Activated T-cell treated with anti-CD3 and anti-CD28 coated beads, Interleukin-2, amount 50 U/mL, for 72 hours (primary cell): ENCODE data around the gene RIOX2. TPM values are rescaled to one million over a fixed set of nuclear protein-coding genes. Genes with fewer than 3 reads are reported as not detected.

Experiments used
- ATAC-seq, 2 donors: fragments of 150-1000 bp; cut with Tn5 transposase; replicated peaks in 1 of 2; 2 replicates each; pipeline ENCODE4 v1.10.0; 2021; ENCODE audit warnings: moderate library complexity in 2 of 2, mild to moderate bottlenecking in 1 of 2
- DNase-seq, 2 donors: peaks; one replicate each; pipeline ENCODE4 v3.0.0; 2021 to 2022; ENCODE audit warnings: mixed read lengths in 1 of 2
- H3K27ac Mint-ChIP-seq: one replicate; pipeline ENCODE4 v1.8.0; 2022; ENCODE audit warnings: mild to moderate bottlenecking, moderate library complexity, mixed read lengths
- H3K27me3 Mint-ChIP-seq: one replicate; pipeline ENCODE4 v1.8.0; 2022; ENCODE audit warnings: low read depth, mixed read lengths
- H3K36me3 Mint-ChIP-seq, 2 donors: one replicate each; pipeline ENCODE4 v1.8.0; 2022; ENCODE audit warnings: mixed read lengths in 2 of 2, mild to moderate bottlenecking in 1 of 2; ENCODE audit not compliant: insufficient read depth in 2 of 2
- H3K4me1 Mint-ChIP-seq: one replicate; pipeline ENCODE4 v1.8.0; 2022; ENCODE audit warnings: low read depth, mixed read lengths
- H3K4me3 Mint-ChIP-seq, 2 donors: one replicate each; pipeline ENCODE4 v1.8.0; 2022; ENCODE audit warnings: mild to moderate bottlenecking in 2 of 2, mixed read lengths in 2 of 2, moderate library complexity in 2 of 2
- H3K9me3 Mint-ChIP-seq, 2 donors: one replicate each; pipeline ENCODE4 v1.8.0; 2022; ENCODE audit warnings: mixed read lengths in 2 of 2
- total RNA-seq, 2 donors: library from RNA; stranded (reverse); gene quantifications; one replicate each; pipeline ENCODE4 v1.2.3, GENCODE V29; 2022

Gene RIOX2
- total RNA-seq, 2 donors from 2014 or later = 32.8 to 37.8 TPM

DNA sequence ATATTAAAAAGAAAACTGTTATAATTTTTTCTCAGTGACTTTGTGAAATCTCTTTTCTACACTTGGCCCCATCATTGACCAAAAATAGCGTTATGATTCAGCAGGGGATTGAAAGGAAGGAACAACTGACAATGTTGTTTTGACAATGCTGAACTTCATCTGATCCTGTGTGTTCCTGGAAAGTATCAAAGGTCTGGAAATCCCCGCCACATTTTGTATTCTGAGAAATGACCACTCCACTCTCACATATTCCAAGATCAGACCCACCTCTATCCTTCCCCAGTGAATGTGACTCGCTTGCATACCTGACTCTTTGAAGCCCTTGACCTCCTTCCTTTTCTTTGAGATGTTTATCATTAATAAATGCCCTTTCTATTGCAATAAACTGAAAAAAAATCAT lies 9.7 kb upstream of the RIOX2 start:
- DNase-seq (peak; percentile 31 to 46), ATAC-seq (peak; percentile 82 to 88)
- no peaks in the 10 kb centered on the region for H3K36me3 Mint-ChIP-seq
- H3K9me3 Mint-ChIP-seq = no peaks in the 10 kb centered on the region
- no peaks in the 10 kb centered on the region for H3K27me3 Mint-ChIP-seq
- H3K4me1 Mint-ChIP-seq = peaks cover 24% of the 10 kb centered on the region
- peak overlapping the region; percentile 51 to 64 for H3K4me3 Mint-ChIP-seq
- peak overlapping the region; percentile 93 for H3K27ac Mint-ChIP-seq

DNA sequence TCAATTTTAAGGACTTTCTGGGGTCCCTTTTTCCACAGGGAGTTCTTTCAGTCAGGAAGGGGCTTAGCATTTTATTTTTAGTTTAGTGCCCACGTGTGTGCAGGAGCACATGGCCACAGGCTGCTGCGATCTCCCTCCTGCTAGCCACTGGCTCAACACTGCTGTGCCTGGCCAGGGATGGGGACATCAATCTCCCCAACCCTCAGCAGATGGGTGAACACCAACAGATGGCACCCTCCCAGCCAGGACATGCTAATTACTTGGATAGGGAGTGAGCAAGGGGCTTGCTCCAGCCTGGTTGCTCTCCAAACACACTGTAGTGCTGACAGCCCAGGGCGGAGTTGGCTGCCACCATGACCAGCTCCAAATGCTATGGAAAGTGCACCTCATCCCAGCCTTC lies 7.4 kb upstream of the RIOX2 start:
- no peak for ATAC-seq

DNA sequence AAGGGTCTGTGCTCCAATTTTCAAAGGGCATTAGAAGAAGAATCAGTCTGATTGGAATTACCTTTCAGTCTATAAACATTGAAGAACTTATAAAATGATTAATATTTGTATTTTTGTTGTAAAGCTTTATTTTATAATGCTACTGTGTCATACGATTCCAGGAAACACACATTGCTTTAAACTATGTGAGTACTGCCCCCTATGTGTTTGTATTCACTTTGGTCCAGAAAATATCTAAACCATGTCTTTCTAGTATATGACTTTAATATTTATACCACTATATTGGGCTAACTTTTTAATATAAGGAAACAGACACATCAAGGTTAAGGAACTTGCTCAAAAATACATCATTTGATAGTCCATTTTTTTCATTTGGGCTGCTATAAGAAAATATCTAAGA lies 3.2 kb upstream of the RIOX2 start:
- ATAC-seq (no peak), DNase-seq (no peak)
- peaks cover 43% of the 10 kb centered on the region for H3K4me1 Mint-ChIP-seq
- H3K27me3 Mint-ChIP-seq = no peaks in the 10 kb centered on the region
- H3K27ac Mint-ChIP-seq = no peak overlapping the region
- H3K4me3 Mint-ChIP-seq = no peak overlapping the region
- H3K36me3 Mint-ChIP-seq = peaks cover 0 to 5% of the 10 kb centered on the region in 2 donors
- H3K9me3 Mint-ChIP-seq = no peaks in the 10 kb centered on the region

More for the DNA sequence above, 7.4 kb upstream of the RIOX2 start:
- no peak for DNase-seq
- Mint-ChIP-seq H3K9me3 (no peaks in the 10 kb centered on the region), H3K4me1 (peaks cover 32% of the 10 kb centered on the region), H3K27ac (no peak overlapping the region), H3K4me3 (no peak overlapping the region), H3K27me3 (no peaks in the 10 kb centered on the region), H3K36me3 (no peaks in the 10 kb centered on the region)

DNA sequence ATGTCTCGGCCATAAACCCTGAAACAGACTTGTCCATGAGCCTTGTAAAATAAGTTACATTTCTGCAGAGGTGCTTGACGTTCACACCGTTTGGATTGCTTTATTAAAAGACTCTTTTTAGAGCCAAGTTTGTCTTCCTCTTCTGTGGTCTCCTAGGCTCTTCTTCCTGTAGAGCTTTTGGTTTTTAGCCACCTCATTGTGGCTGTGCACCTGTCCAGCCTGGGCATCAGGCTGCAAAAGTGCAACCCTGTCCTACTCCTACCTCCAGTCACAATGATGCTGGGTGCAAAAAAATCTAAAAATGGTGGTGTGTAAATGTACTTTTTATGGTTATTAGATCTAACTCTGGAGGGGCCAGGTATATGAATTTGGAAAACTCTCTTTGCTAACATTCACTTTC lies 2.8 kb upstream of the RIOX2 start:
- Mint-ChIP-seq H3K4me3 (no peak overlapping the region), H3K4me1 (peaks cover 48% of the 10 kb centered on the region), H3K27me3 (no peaks in the 10 kb centered on the region), H3K9me3 (no peaks in the 10 kb centered on the region), H3K27ac (no peak overlapping the region), H3K36me3 (peaks cover 0 to 5% of the 10 kb centered on the region in 2 donors)
- ATAC-seq (no peak), DNase-seq (no peak)

DNA sequence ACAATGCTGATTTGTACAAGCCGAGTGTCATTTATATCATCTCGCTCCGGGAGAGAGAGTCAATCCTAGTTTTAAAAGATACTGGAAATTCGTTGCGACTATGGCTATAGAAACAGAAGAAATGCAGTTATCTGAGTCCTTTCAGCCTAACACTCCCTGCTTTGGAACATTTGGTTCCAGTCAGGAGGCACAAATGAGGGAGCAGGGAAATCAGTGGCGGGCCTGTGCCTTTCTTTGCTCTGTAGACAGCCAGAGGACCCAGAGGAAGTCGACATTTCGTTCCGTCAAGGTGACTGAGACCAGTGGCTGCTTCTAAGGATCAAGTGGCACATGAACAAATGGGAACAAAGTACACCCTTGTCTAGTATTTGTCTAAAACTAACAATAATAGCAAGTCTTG lies 745 bp upstream of the RIOX2 start:
- Mint-ChIP-seq H3K4me1 (peaks cover 68% of the 10 kb centered on the region), H3K36me3 (peaks cover 0 to 5% of the 10 kb centered on the region in 2 donors), H3K27ac (peak overlapping the region; percentile 22), H3K4me3 (peak overlapping the region; percentile 75 to 79), H3K27me3 (no peaks in the 10 kb centered on the region), H3K9me3 (no peaks in the 10 kb centered on the region)
- ATAC-seq = no peak
- DNase-seq = no peak

DNA sequence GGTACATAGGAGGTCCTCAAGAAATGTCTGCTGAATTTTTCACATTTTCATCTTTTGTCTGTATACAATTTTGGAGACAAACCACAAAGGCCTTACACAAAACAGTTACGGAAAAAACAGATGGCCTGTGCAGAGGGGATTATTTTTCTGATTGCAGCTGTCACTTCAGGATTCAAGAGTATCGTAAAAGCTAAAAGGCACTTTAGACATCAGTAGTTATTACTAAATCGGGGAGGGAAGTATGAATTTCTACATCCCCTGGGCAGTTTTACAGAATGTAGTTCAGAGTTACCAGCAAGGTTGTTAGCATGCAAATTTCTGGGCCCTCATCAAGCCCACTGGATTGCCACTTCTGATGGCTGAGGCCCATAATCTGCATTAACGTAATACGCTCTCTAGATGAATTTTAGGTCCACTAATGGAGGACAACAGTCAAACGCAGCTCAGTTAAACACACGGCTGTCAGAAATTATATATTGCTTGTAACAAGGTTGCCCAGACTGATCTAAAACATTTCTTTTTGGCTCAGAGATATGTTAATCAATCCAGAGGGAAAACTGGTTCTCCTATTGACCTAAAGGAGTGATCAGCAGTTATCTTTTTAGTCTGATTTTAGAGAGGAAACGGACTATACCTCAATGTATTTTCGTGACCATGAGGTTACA lies 1.1 kb downstream of the RIOX2 start:
- Mint-ChIP-seq H3K9me3 (no peaks in the 10 kb centered on the region), H3K4me1 (peaks cover 79% of the 10 kb centered on the region), H3K4me3 (peak overlapping the region; percentile 87 to 89), H3K36me3 (peaks cover 2 to 5% of the 10 kb centered on the region in 2 donors), H3K27ac (peak overlapping the region; percentile 90), H3K27me3 (no peaks in the 10 kb centered on the region)
- DNase-seq = no peak
- no peak for ATAC-seq

DNA sequence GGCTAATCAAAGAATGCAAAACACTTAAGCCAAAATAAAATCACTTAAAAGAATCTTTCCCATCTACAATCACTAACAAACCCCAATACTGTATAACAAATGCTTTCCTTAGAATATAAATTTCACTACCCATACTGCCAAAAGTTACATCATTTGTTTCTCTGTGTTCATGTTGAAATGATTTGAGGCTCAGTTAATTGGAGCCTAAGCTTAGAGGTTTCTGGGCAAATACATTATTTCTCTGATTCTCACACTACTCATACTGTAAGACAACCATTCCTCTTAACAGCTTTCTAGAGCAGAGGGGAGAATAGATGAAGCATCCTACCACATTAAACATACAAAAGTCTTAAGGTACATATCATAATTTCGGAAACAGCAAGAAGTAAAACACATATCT lies 2.1 kb downstream of the RIOX2 start:
- peak overlapping the region; percentile 90 for H3K27ac Mint-ChIP-seq
- ATAC-seq (no peak), DNase-seq (no peak)
- H3K4me1 Mint-ChIP-seq = peaks cover 81% of the 10 kb centered on the region
- H3K4me3 Mint-ChIP-seq = peak overlapping the region; percentile 87 to 89
- no peaks in the 10 kb centered on the region for H3K27me3 Mint-ChIP-seq
- H3K9me3 Mint-ChIP-seq = no peaks in the 10 kb centered on the region
- peaks cover 2 to 8% of the 10 kb centered on the region in 2 donors for H3K36me3 Mint-ChIP-seq

DNA sequence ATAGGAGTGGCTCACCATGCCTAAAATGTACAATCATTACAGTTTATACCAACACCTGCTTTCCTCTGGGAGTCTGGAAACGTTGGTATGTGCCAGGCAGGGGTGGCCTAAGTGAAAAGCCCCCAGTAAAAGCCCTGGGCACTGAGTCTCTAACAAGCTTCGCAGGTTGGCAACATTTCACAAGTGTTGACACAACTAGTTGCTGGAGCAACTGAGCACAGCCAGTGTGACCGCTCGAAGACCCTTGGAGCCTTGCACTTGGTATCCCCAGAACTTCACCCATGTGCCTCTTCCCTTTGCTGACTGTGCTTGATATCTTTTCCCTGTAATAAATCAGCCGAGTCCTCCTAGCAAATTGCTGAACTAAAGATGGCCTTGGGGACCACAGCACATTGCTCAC lies 2.7 kb downstream of the RIOX2 start:
- DNase-seq (no peak), ATAC-seq (no peak)
- no peaks in the 10 kb centered on the region for H3K9me3 Mint-ChIP-seq
- H3K4me3 Mint-ChIP-seq = peak overlapping the region; percentile 87 to 89
- H3K36me3 Mint-ChIP-seq = peaks cover 4 to 8% of the 10 kb centered on the region in 2 donors
- peaks cover 80% of the 10 kb centered on the region for H3K4me1 Mint-ChIP-seq
- no peaks in the 10 kb centered on the region for H3K27me3 Mint-ChIP-seq
- peak overlapping the region; percentile 90 for H3K27ac Mint-ChIP-seq

DNA sequence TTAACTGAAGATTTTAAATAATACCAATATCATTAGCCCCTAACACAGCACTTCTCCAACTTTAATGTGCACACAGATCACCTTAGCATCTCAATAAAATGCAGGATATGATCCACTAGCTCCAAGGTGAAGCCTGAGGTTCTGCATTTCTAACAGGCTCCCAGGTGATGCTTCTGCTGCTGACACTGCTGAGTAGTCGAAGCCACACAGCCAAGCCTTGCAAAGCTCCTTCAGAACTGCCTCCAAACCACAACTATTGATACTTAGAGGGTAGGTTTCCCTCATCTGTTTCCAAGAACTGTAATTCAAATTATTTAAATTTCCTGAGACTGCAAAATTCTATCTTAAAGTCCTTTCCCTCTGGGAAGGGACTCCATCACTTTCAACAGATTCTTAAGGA lies 3.9 kb downstream of the RIOX2 start:
- peaks cover 4 to 8% of the 10 kb centered on the region in 2 donors for H3K36me3 Mint-ChIP-seq
- peak overlapping the region; percentile 33 to 68 for H3K4me3 Mint-ChIP-seq
- peak overlapping the region; percentile 7 for H3K27ac Mint-ChIP-seq
- no peak for DNase-seq
- no peak for ATAC-seq
- H3K4me1 Mint-ChIP-seq = peaks cover 76% of the 10 kb centered on the region
- no peaks in the 10 kb centered on the region for H3K27me3 Mint-ChIP-seq
- H3K9me3 Mint-ChIP-seq = no peaks in the 10 kb centered on the region

DNA sequence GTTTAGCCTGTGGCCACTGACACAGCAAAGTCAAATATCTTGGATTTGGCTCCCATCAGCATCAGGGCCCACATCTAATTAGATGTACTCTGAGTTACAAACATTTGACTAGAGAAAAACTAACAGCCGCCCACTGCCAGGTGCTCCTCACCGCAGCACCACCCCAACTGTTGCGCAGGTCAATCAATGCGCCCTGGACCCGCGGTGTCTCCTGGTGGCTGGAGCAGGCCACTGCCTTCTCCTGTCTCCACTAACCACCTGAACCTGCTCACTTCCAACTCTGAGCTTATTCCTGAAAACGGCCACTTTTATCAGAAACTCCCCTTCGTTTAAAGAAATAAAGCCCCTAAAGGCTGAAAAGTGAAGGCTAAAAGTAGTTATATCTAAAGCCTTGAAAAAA lies 4.3 kb downstream of the RIOX2 start:
- Mint-ChIP-seq H3K4me3 (no peak overlapping the region), H3K9me3 (no peaks in the 10 kb centered on the region), H3K27ac (peak overlapping the region; percentile 7), H3K36me3 (peaks cover 4 to 8% of the 10 kb centered on the region in 2 donors), H3K27me3 (no peaks in the 10 kb centered on the region), H3K4me1 (peaks cover 72% of the 10 kb centered on the region)
- ATAC-seq = no peak
- DNase-seq = no peak

DNA sequence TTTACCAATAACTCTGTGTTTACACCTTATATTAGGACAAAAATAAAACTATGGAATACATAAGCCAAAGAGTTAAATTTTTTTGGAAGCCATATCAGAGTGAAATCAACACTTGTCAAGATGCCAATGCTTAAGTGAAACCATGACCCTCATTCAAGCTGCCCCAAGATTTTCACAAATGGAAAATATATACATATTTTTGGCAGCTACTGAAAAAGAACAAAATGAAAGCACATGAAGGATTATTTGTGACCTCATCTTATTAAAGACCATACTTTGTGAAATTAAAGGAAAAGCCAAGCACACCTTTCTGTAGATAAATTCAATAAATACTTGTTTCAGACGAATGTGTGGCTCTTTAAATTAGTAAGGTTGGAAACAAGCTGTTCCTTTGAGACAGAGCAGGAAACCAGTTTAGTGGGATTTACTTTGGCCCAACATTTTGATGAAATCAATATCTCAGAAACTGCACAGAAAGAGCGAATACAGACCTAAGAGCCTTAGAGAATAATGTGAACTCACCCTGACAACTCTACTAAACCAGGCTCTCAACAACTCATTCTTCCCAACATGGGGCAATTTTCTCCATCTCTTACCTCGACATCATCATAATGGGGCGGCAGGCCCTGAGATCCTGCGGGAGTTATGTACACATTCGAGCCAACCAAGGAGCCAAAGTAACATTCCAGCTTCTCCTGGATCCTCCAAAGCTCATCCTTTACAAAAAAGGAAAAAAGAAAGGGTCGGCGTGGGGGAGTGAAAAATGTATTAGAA lies 11.1 kb downstream of the RIOX2 start:
- Mint-ChIP-seq H3K4me3 (no peak overlapping the region), H3K4me1 (peaks cover 17% of the 10 kb centered on the region), H3K27me3 (no peaks in the 10 kb centered on the region), H3K9me3 (no peaks in the 10 kb centered on the region), H3K36me3 (peaks cover 4 to 19% of the 10 kb centered on the region in 2 donors), H3K27ac (no peak overlapping the region)
- ATAC-seq = no peak
- no peak for DNase-seq

DNA sequence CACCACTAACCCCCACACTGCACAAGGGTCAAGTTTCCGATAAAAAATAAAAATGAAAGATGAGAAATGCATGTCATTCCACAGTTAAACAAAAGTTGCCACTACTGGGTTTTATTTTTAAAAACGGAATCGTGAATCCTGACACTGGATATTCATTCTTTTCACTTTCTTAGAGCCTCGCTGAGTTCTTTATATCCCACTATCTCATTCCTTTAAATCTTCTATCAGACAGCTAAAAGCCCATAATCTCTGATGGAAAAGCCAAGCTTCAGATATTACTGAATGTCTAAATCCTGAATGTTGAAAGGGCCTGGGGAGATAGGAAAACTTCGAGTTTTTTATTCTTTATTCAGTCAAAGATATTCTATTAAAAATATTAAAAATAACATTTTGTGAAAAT lies 11.7 kb downstream of the RIOX2 start:
- no peaks in the 10 kb centered on the region for H3K9me3 Mint-ChIP-seq
- no peak for ATAC-seq
- no peaks in the 10 kb centered on the region for H3K27me3 Mint-ChIP-seq
- DNase-seq = no peak
- no peak overlapping the region for H3K4me3 Mint-ChIP-seq
- peaks cover 17% of the 10 kb centered on the region for H3K4me1 Mint-ChIP-seq
- H3K27ac Mint-ChIP-seq = no peak overlapping the region
- peaks cover 1 to 19% of the 10 kb centered on the region in 2 donors for H3K36me3 Mint-ChIP-seq

DNA sequence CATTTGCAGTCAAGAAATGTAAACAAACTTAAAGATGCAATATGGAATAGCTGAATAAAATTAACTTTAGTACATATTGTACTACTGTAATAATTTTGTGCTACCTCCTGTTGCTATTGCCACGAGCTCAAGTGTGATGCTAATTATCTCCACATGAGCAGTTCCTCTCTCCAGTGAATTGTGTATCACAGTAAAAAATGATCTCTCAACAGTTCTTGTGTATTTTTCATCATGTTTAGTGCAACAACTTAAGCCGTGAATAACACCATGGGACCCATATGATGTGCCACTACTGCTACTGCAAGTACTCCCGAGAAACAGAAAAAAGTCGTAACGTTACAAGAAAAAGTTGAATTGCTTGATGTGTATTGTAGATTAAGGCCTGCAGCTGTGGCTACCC lies 12.4 kb downstream of the RIOX2 start:
- H3K9me3 Mint-ChIP-seq = no peaks in the 10 kb centered on the region
- H3K4me3 Mint-ChIP-seq = no peak overlapping the region
- ATAC-seq (no peak), DNase-seq (no peak)
- peaks cover 11% of the 10 kb centered on the region for H3K4me1 Mint-ChIP-seq
- H3K36me3 Mint-ChIP-seq = peaks cover 1 to 23% of the 10 kb centered on the region in 2 donors
- no peaks in the 10 kb centered on the region for H3K27me3 Mint-ChIP-seq
- no peak overlapping the region for H3K27ac Mint-ChIP-seq
